CD4-positive, alpha-beta T cell treated with Interleukin-17A for 4 hours (primary cell): ENCODE results near the gene HK3.

Experiments
- DNase-seq: peaks from one replicate; pipeline ENCODE4 v3.0.0-alpha.2; 2020; ENCODE audit warnings: mixed read lengths

Gene HK3, protein sequence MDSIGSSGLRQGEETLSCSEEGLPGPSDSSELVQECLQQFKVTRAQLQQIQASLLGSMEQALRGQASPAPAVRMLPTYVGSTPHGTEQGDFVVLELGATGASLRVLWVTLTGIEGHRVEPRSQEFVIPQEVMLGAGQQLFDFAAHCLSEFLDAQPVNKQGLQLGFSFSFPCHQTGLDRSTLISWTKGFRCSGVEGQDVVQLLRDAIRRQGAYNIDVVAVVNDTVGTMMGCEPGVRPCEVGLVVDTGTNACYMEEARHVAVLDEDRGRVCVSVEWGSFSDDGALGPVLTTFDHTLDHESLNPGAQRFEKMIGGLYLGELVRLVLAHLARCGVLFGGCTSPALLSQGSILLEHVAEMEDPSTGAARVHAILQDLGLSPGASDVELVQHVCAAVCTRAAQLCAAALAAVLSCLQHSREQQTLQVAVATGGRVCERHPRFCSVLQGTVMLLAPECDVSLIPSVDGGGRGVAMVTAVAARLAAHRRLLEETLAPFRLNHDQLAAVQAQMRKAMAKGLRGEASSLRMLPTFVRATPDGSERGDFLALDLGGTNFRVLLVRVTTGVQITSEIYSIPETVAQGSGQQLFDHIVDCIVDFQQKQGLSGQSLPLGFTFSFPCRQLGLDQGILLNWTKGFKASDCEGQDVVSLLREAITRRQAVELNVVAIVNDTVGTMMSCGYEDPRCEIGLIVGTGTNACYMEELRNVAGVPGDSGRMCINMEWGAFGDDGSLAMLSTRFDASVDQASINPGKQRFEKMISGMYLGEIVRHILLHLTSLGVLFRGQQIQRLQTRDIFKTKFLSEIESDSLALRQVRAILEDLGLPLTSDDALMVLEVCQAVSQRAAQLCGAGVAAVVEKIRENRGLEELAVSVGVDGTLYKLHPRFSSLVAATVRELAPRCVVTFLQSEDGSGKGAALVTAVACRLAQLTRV

DNA sequence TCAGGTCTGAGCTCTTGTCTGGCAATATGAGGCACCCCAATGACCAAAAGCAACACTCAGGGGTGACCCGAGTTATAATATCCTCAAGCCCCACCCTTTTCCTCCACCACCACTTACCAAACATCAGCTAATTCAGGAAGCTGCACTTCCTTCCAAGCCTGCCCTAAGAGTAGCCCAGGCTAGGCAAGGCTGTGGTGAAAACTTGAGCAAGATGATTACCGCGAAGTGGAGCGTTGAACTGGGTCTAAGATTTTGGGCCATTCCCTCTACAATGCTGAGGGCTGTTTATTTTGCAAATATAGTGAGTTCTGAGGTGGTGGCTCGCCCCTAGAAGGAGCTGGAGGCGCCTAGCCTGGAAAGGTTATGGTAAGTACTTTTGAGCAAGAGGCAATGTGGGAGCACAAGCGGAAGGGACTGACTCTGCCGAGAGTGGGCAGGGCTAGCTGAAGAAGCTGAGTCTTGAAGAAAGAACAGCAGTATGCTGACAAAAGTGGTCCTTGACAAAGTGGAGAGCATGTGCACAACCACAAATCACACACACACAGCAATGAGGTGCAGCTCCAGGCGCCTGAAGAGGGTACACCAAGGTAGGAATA is at the start of gene HK3:
Gene HK3, minus strand, starts transcription at position 51 of the 596 bp plus-strand sequence. CDS start 3,187 bp downstream, outside the sequence.
- DNase-seq = no peak

DNA sequence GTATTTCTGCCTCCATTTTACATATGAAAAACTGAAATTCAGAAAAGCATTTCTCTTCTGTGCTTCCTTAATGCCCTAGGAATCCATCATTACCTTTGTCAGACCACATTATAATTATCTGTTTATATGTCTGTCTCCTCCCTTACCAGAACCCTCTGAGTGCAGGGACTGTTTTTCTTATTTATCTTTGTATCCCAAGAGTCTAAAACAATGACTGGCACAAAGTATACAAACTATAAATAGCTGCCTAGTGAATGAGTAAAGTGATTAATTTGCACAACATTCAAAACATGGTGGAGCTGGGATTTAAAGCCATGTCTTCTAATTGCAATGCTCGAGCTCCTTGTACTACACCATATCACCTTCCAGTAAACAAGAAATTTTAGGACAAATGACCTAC is 49.3 kb upstream of the HK3 start:
- no peak for DNase-seq

DNA sequence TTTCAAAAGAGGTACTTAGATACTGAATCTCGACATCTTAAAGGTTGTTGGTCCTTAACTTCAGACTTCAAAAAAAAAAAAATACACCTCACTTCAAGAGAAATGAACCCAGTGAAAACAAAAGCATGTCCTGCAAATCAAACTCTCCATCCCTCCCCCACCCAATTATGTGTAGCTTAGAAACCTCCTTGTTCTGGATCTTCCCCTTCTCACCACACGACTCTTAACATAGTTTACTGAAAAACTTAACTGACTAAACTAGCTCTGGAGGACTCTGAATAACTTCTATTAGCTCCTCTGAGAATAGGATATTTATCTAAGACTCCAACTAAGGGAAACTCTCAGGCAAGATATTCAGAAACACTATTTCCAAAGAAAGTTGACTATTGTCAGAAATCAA is 48.7 kb upstream of the HK3 start:
- no peak for DNase-seq

DNA sequence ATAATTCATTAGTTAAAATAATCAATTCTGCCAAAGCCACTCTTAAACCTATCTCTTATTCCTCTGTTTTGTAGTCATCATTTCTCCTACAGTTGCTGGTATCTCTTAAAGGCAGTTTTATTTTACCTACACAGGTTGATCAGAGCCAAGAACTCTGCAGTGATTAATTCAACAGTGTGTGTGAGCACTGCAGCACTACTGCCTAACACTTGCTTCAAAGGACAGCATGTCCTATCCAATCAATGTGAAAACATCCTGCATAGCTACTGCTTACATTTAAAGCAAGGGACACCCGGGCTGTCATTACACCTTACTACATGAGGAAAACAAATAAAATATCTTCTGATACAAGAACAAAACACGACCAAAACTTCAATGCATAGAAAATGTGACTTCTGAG is 45.1 kb upstream of the HK3 start:
- DNase-seq = no peak

DNA sequence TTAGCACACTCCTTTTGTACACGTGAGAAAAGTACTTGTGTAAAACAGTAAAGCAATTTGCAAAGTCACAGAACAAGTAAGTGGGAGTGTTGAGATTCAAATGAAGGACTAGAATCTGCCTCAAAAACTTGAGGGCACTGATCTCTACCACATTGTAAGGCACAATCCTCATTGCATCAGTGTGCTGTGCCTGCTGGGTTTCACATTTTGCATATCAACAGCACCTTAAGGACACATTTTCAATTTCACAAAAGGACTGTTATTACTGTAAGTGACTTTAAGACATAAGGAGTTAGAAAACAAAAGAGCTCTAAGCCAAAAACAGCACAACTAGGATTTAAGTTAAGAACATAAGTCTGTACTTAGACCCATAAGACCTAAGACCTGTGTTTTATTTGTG is 44.7 kb upstream of the HK3 start:
- DNase-seq = no peak

DNA sequence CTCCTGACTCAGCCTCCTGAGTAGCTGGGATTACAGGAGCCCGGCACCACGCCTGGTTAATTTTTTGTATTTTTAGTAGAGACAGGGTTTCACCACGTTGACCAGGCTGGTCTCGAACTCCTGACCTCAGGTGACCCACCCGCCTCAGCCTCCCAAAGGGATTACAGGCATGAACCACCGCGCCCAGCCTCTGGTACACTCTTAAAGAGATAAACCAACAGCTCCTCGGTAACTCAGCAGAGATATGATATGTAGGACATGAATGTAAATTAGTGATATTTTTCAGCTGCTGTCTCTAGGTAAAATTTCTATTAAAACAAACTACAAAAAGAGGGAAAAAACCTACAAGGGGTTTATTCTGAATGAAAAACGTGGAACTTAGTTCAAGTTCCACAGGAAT is 42.8 kb upstream of the HK3 start:
- no peak for DNase-seq

DNA sequence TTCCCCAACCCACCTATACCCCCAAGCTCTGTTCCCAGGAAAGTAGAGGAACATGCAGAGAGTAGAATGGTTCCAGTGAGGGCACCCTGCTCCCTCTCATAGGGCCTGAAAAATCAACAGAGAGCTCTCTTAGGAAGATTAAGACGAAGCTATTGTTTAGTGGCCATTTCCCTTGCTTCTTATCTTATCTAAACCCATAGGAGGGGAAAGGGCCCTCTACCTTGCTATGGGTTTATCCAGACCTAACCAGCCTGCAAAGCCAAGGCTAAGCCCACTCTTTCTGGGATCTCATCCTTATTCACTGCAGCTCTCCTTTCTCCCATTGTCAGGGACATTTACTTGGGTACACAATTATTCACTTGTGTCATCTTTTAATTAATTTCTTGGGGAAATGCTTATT is 39.3 kb upstream of the HK3 start:
- no peak for DNase-seq

DNA sequence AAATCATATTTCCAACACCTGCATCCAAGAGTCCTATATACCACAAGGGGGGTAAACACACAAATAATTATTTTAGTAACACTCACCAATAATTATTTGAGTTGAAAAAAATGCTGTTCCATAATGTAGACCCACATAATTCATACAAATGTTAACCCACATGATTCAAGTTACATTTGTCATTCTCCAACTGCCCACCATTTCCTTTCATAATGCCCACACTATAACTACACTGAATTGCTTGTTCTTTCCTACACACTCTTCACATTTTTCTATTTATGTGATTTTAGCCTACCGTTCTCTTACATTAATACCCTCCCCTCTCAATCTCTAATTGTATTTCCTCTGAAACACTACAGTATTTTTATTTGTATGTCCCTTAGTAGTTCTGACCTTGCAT is 35.9 kb upstream of the HK3 start:
- DNase-seq = no peak

DNA sequence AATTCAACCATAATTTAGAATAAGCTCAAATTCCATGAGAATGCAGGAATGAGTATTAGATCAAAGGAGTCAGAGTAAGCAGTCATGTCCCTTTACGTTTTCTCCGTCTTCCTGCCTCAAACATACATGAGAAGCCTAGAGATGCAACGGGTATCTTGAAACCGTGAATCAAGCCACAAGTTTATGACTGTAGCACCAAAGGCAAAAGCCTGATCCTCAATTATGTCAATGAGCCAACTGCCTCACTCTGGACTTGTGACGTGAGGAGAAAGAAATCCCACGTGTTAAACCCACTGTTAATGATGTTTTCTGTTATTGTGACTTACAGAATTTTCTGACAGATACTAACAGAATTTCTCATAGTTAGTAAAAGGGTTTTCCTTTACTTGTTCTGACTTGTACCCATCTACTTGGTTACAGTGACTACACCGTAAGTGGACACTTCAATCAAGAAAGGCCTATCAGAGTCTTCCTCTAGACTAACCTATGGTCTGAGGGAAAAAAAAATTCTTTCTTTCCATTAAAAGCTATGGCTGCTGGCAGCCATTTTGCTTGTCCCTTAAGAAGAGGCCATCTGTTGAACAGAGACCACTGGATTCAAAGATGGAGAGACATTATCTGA is 35.3 kb upstream of the HK3 start:
- no peak for DNase-seq

DNA sequence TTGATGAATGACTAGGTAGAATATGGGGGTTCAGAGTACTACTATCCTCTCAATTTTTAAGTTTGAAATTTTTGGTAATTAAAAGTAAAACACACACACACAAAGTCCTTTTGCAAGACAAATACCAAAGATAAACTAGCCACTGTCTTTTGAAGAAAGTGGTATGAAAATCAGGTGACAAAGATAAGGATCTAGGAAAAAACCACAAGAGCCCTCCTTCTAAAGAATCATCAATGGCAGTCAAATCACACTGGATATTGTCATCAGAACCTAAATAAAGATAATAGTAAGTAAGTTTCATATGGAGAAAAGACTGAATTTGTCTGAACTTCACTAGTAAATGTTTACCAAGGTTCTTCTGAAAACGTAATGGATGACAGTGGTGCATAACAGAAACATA is 30.5 kb upstream of the HK3 start:
- no peak for DNase-seq

DNA sequence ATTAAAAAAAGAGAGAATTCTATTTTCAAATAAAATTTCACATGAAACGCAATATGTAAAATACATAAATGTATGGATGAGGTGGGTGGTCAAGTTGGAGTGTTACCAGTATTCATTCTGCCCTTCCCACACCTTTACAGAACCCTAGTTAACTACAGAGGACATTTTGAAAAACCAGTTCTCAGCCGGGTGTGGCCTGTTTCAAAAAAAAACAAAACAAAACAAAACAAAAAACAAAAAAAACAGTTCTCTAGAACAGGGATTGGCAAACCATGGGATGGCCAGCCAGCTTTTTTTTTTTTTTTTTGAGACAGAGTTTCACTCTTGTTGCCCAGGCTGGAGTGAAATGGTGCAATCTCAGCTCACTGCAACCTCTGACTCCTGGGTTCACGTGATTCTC is 28.4 kb upstream of the HK3 start:
- no peak for DNase-seq

DNA sequence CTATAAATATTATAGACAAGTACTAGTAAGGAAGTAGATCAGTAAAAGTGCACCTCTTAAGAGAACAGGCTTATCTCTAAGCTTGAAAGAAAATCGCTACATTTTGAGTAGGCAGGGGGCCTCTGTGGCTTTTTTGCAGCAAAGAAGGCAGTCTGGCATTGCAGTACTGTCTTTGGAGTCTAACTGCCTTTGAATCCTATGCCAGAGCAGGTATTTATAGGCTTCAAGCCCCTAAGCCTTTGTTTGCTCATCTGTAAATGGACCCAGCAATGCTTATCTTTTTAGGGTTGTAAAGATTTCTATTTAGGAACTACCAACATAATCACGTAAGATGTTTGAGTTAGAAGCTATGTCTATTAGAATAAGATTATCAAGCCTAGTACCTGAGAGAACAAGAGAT is 23.7 kb upstream of the HK3 start:
- no peak for DNase-seq

DNA sequence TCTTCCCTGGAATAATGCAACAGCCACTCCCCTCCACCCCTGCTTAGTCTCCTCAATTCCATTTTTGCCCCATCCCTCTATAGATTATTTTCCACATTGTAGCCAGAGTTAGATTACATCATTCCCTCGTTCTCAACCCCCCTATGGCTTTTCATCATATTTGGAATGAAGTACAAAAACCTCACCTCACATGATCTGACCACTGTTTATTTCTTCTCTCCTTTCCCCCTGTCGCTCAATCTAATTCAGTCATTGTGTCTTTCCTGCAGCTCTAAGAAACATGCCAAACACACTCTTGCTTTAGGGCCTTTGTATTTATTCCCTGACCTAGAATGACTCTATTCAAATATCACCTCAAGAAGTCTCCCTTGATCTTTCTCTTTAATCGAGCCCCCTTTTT is 22.6 kb upstream of the HK3 start:
- DNase-seq = no peak

DNA sequence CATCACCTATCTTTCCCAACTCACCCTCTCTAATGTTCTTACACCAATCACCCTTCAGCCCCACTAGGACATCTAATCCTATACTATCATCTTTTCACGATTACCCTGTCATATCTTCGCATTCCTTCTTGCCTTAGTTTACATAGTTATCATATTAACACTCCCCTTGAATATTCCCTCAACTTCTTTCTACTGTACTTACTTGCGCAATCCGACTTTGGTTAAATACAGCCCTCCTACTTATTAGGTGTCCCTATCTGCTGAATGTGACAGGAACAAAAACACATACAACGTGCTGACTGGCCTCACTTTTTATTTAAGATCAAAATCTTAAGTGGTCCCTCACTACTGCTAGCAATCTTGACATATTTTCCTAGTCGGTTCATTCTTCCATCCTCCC is 19.5 kb upstream of the HK3 start:
- no peak for DNase-seq

DNA sequence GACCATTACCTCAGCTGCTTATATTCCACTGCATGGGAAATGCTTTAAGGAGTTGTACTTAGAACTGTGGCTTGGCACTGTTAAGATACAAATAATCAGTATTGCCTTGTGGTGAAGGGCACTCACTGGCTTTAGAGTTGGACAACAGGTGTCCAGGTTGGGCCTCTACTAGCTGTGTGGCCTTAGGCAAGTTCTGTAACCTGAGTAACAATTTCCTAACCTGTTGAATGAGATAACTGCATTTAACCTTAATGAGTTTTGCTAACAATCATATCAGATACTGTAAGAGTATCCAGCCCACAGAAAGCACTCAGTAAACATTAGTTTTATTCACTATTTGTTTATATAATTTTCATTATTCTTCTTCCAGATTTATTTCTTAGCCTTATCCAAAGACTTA is 17.2 kb upstream of the HK3 start:
- no peak for DNase-seq

DNA sequence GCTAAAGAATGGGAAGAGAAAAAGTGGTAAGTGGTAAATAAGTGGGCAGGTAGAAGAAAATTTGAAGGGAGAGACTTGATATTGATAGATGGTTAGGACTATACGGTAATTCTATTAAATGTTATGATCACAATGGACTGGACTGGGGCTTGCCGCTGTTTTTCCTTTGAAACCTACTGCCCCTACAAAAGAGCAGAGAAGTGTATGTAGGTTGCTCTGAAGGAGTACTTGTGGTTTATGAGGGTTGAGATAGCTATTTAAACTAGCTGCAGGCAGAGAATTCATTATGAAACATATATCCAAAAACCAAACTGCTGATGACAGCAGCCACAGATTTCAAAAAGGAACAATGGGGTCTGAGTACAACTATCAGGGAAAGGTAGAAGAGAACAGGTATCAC is 16.8 kb upstream of the HK3 start:
- no peak for DNase-seq

DNA sequence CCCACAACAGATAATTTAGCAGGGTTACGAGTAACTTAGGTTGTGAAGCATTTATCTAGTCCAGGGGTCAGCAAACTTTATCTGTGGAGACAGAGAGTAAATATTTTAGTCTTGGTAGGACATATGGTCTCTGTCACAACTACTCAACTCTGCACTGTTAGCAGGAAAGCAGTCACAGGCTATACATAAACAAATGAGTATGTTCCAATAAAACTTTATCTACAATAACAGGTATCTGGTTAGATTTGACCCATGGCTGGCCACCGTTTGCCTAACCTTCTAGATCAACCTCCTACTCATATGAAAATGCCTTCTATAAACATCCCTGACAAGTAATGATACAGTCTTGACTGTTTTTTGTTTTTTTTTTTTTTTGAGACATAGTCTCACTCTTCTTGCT is 13.0 kb upstream of the HK3 start:
- DNase-seq = no peak

DNA sequence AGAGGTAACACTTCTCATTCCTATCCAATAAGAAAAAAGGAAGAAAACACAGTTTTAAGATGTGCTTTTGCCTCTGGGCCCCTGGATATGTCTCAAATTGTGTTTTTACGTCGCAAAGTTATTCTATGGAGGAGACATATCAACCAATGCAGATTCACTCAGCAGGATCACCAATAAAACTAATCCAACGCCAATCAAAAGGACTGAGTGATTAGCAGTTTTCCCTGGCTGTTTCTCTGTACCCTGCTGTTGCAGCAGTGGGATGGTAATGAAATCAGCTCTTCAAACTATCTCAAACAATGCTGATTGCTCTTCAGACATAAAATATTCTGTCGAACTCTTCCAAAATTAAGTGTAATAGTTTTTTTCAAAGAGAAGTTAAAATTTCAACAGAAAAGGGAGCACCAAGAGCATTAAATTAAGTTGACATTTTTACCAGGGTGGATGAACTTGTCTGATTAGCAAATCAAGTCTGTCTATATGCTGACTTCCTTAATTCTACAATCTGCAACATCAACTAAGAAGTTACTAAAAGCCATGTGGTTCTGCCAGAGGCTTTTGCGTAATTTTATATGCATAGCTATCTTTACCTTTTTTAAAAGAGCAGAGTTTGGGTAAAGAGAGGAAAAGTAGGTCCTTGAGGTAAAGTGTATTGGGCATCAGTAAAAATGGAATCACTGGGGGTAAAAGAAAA is 9.7 kb upstream of the HK3 start:
- no peak for DNase-seq

DNA sequence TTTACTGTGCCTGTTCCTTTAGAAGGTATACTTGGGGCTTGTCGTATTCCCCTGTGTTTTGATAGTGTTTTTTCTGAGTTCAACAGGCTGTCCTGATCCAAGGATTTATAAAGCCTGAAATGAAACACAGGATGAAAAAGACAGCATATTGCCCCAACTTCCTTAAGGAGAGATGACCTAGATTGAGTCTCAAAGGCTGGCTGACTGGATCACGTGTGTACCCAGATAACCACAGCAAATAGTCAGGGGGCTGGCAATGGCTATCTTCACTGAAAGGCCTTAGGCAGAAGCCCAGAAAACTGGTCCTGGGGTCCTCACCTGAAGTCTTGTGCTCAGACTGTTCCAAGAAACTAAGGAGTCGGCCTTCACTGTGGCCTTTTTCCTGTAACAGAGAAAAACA is 7.7 kb upstream of the HK3 start:
- DNase-seq = no peak

DNA sequence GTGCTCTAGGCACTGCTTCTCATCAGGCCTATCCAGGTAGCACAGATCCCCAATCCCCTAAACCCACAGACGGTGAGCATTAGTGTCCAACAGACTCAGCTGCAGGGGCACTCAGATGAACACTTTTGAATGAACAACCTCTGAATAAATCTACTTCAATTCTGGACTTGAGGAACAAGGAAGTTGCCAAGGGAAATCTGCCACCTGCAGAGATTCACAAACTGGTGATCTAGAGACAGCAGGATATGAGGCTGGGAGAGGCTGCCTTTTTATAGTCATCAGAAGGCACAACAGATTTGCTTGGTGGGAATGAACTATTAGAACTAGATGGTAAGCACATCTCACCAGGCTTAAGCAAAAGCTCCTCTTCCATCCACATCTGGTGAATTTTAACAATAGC is 7.0 kb upstream of the HK3 start:
- DNase-seq = no peak

DNA sequence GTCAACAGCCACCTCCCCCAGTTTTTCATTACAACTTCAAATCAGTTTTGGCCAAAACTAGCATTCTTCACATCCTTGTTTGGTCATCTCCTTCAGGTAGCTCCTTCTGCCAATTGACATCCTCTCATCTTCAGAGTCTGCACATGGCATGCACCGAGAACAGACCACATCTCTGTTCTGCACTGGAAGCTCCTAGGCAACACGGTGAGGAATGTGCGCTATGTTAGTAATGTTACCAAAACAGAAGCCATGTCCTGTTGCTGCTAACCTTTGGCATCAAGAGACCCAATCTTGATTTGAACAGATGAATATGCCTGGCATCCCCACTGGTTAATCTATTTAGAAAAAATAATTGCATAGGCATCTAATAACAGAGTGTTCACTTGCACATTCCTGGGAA is 5.1 kb upstream of the HK3 start:
- no peak for DNase-seq

DNA sequence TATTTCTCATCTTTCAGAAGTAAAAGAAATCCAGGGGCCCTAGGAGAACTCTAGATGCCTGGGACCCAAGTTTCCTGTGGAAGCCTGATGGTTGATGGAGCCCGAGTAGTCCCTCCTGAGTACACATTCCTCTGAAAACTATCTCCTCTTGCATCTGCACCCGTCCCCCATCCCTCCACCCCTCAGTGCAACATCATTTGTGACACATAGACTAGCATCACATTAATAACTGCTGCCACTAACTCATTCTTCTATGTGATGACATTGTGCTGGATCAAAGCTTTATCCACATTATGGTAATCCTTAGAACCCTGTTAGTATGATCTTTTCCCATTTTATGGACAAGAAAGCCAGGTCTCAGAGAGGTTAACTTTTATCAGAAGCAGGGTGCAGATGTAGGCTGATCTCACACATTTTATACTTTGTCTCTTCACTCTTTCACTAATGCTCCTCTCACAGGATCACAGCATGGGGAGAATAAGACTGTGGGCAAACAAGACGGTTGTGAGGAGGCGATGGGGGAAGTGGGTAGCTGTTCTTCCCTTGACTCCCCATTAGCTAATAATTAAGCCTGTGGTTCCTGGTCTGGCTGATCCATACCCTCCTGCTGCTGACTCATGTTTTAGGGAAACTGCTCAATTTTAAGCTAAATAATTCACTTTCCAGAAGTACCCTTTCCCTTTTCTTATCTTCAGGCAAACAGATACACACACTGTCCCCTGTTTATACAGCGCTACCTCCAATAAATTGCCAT is 3.9 kb upstream of the HK3 start:
- no peak for DNase-seq
